Lower leg skin (tissue), 4 donors: ENCODE results near the gene DNLZ. TPM values are rescaled to one million over a fixed set of nuclear protein-coding genes. Genes with fewer than 3 reads are reported as not detected.

ENCODE experiments used
- DNase-seq, 2 donors: peaks; one replicate each; pipeline ENCODE4 v3.0.0-alpha.2; 2019; ENCODE audit warnings: low spot score in 2 of 2
- H3K4me3 ChIP-seq: fragments of 200-600 bp; sonication (generic); 2 replicates; pipeline ENCODE4 v1.5.1; 2017; ENCODE audit warnings: mild to moderate bottlenecking, low read depth; ENCODE audit not compliant: poor library complexity, severe bottlenecking
- CTCF ChIP-seq, 3 donors: fragments of 450-650 bp; IDR thresholded peaks; one replicate each; pipeline ENCODE4 v1.5.1; 2016; ENCODE audit warnings: antibody characterized with exemption in 3 of 3, mild to moderate bottlenecking in 3 of 3, moderate library complexity in 2 of 3
- POLR2A ChIP-seq, 2 donors: fragments of 450-650 bp; IDR thresholded peaks; one replicate each; pipeline ENCODE4 v1.6.1; 2016 to 2017; ENCODE audit warnings: antibody characterized with exemption in 2 of 2, mild to moderate bottlenecking in 1 of 2, moderate library complexity in 1 of 2
- WGBS, 2 donors: methylation state at CpG; one replicate each; pipeline ENCODE4 v1.1.5; 2018; 5-methylcytosine and 5-hydroxymethylcytosine counted together
- intact Hi-C: fragments of 100-400 bp; cut with DNase I; formaldehyde crosslinking; loops from one replicate; pipeline ENCODE4 v1.15.0; 2023; ENCODE audit warnings: low total_unique reads
- total RNA-seq, 4 donors: library from RNA; depleted of rRNA; stranded (reverse); fragments of >200 nt; gene quantifications; one replicate each; pipeline ENCODE4 v1.1.0, GENCODE V29; 2016

Gene DNLZ
- total RNA-seq, 4 donors from 2014 or later: 30.9 to 64.6 (median 44.1) TPM

GRCh38 chr9:136372006-136372405, 8.5 kb upstream of the DNLZ start:
- TF ChIP-seq POLR2A (IDR thresholded peaks at IDR 0.05) (no peak), CTCF (IDR thresholded peaks at IDR 0.05) (no peak)
- 89 to 90% methylated on average over 19 to 21 of the region's 21 CpGs for WGBS, 2 donors
- no peak overlapping the region for H3K4me3 ChIP-seq
- DNase-seq: no peak
- intact Hi-C loops: no loop called here

GRCh38 chr9:136371533-136371880, 8.0 kb upstream of the DNLZ start:
- intact Hi-C loops: no loop called here
- DNase-seq: no peak
- TF ChIP-seq CTCF (IDR thresholded peaks at IDR 0.05) (no peak), POLR2A (IDR thresholded peaks at IDR 0.05) (no peak)
- no peak overlapping the region for H3K4me3 ChIP-seq
- 68 to 89% methylated on average over 3 to 13 of the region's 13 CpGs for WGBS, 2 donors

GRCh38 chr9:136370687-136371532, 7.4 kb upstream of the DNLZ start:
- TF ChIP-seq CTCF (IDR thresholded peaks at IDR 0.05): no peak
- TF ChIP-seq POLR2A (IDR thresholded peaks at IDR 0.05): no peak
- no peak for DNase-seq
- 93 to 95% methylated on average over 44 to 50 of the region's 54 CpGs for WGBS, 2 donors
- intact Hi-C loops: no loop called here
- no peak overlapping the region for H3K4me3 ChIP-seq

GRCh38 chr9:136370037-136370436, 6.5 kb upstream of the DNLZ start:
- H3K4me3 ChIP-seq: no peak overlapping the region
- 91% methylated on average over 6 to 16 of the region's 19 CpGs for WGBS, 2 donors
- TF ChIP-seq CTCF (IDR thresholded peaks at IDR 0.05) (no peak), POLR2A (IDR thresholded peaks at IDR 0.05) (no peak)
- intact Hi-C loops: no loop called here
- DNase-seq: no peak

- no peak overlapping the region for H3K4me3 ChIP-seq
- intact Hi-C loops: no loop called here
- DNase-seq: no peak
- TF ChIP-seq CTCF (IDR thresholded peaks at IDR 0.05) (no peak), POLR2A (IDR thresholded peaks at IDR 0.05) (no peak)
- 66 to 72% methylated on average over 13 to 17 of the region's 18 CpGs for WGBS, 2 donors
Observed at GRCh38 chr9:136368190-136368589, 4.6 kb upstream of the DNLZ start.
